Measurements from ENCODE around the gene ENHO.

The ENHO gene

GRCh38 chr9:34555936-34556525 lies 33.2 kb upstream of the ENHO start:
- in situ Hi-C loops (cut with MboI; ENCODE audit: low sequenced_read_pairs): no loop called here

DNA sequence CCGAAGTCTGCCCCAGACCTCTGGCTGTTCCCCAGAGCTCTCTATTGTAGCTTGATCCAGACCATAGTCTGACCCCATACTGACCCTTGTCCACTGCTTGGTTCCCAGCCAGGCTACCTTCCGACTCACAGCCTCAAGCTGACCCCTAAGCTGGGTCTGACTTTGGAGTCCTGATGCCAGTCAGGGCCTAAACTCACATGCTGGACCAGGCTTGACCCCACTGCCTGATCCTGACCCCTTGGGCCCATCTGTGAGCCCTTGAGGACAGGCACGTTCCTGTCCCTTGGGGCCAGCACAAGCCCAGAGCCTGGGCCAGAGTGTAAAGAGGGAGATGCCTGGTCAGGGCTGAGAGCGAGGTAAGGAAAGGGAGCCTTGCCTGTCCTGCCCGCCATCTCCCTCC lies 32.7 kb upstream of the ENHO start:
- in situ Hi-C loops (cut with MboI; ENCODE audit: low sequenced_read_pairs): no loop called here

- in situ Hi-C loops (cut with MboI; ENCODE audit: low sequenced_read_pairs): no loop called here
Observed at GRCh38 chr9:34555002-34555348, 32.2 kb upstream of the ENHO start.

GRCh38 chr9:34554211-34555001 lies 31.6 kb upstream of the ENHO start:
- in situ Hi-C loops (cut with MboI; ENCODE audit: low sequenced_read_pairs): no loop called here

- in situ Hi-C loops (cut with MboI; ENCODE audit: low sequenced_read_pairs): no loop called here
Observed at GRCh38 chr9:34553511-34554021, 30.8 kb upstream of the ENHO start.

DNA sequence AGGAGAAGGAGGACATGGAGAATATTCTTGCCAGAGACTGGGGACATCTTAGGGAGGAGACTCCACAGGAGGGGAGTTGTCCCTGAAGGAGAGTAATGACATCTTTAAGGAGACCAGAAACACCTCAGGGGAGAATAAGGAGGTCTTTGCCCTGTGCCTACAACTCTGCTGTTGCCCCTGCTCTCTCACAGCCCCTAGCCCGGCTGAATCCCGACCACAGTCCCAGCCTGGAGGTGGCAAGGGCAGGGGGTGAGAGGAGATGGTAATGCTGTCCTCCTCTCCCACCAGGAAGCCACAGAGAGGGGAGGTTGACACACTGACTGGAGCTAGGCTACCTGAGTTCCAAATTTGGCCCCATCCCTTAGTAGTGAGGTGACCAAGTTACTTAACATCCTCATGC lies 30.2 kb upstream of the ENHO start:
- in situ Hi-C loops (cut with MboI; ENCODE audit: low sequenced_read_pairs): no loop called here

DNA sequence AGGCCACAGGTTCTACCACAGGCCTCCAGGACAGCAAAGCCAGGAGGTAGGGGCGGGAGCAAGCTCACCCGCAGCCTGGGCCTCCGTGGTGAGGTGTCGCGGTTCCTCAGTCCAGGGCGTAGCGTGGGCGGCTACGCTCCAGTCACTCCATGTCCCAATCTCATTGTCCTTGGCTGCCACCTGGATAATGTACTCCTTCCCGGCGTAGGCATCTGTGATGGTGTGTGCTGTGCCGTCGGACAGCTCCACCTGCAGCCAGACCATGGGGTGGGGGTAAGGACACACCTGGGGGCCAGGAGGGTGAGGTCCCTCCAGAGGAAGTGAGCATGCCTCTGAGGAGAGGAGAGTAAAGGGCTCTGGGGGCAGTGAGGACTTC lies 29.8 kb upstream of the ENHO start:
- in situ Hi-C loops (cut with MboI; ENCODE audit: low sequenced_read_pairs): no loop called here

DNA sequence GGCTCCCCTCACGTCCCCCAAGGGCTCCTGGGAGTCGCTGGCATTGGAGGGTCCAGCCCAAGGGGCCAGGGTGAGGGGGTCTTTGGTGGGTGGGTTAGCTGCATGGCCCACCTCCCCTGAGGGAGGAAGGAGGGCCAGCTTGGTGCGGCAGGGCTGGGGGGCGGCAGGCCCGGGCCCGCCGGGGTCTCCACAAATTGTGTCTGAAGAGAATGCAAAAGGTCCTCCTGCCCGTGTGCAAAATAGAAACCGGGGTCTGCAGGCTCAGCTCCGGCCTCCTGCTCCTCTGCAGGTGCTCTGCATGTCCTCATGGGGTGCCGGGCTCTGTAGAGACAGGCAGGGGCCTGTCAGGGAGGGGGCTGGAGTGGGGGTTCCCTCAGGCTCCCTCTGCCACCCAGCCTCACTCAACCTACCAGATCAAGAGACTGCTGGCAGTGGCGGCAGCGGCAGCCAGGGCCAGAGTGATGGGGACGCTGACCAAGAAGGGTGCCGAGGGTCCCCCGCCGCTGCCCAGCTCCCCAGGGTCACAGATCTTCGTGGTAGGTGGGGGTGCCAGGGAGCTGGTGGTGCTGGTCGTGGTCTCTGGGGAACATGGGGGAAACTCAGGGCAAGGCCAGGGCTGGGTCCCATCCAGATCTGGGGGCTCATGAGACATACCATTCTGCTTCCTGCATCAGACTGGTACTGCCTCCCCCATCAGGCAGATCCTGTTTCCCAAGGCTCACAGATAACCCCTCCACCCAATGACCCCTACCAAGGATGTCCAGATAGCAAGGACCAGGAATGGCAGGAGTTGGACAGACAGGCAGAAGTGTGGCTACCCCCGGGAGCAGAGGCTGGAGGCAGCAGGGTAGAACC lies 29.2 kb upstream of the ENHO start:
- in situ Hi-C loops (cut with MboI; ENCODE audit: low sequenced_read_pairs): no loop called here

GRCh38 chr9:34550681-34551270 lies 28.0 kb upstream of the ENHO start:
- in situ Hi-C loops (cut with MboI; ENCODE audit: low sequenced_read_pairs): no loop called here

DNA sequence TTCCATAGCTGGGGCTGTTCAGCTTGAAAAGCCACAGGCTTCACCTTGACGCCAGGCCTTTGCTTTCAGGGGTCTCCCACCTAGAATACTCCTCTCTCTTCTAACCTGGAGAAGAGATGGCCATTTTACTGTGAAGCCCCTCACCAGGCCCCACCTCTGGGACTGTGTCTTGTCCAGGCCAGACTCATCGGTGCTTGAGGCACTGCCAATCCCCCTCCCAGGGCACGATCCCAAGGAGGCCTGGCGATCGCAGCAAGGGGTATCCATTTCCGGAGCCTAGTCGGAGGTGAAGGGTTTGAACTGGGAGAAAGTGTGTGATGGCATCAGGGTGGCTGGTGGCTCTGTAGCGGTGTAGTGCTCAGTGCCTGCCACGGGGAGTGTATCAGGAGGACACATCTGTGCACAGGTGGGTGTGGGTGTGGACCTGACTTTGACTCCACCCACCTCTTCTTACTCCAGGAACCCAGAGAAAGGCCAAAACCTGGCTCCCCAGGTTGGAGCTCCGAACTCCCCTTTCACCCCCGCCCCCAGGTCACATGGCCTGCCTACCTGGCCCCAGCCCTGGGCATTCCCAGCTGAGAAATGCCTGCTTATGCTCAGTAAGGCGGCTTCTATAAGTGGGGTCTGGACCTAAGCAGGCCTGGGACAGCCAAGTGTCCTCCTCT lies 27.4 kb upstream of the ENHO start:
- in situ Hi-C loops (cut with MboI; ENCODE audit: low sequenced_read_pairs): no loop called here

DNA sequence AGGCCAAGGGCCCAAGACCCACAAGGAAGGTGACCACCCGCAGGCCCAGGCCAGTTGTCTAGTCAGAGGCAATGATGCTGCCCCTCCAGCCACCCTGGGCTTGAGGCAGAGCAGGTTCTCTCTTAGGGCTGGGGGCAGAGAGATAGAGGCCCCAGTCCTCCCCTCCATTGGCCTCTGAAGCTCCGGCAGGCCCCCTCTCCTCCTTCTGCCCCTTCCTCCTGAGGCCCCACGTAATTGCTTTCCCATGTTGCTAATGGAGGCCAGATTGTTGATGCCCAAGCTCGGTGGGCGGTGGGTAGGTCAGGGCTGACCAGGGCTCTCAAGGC lies 26.6 kb upstream of the ENHO start:
- in situ Hi-C loops (cut with MboI; ENCODE audit: low sequenced_read_pairs): no loop called here

GRCh38 chr9:34547960-34548611 lies 25.3 kb upstream of the ENHO start:
- in situ Hi-C loops (cut with MboI; ENCODE audit: low sequenced_read_pairs): no loop called here

DNA sequence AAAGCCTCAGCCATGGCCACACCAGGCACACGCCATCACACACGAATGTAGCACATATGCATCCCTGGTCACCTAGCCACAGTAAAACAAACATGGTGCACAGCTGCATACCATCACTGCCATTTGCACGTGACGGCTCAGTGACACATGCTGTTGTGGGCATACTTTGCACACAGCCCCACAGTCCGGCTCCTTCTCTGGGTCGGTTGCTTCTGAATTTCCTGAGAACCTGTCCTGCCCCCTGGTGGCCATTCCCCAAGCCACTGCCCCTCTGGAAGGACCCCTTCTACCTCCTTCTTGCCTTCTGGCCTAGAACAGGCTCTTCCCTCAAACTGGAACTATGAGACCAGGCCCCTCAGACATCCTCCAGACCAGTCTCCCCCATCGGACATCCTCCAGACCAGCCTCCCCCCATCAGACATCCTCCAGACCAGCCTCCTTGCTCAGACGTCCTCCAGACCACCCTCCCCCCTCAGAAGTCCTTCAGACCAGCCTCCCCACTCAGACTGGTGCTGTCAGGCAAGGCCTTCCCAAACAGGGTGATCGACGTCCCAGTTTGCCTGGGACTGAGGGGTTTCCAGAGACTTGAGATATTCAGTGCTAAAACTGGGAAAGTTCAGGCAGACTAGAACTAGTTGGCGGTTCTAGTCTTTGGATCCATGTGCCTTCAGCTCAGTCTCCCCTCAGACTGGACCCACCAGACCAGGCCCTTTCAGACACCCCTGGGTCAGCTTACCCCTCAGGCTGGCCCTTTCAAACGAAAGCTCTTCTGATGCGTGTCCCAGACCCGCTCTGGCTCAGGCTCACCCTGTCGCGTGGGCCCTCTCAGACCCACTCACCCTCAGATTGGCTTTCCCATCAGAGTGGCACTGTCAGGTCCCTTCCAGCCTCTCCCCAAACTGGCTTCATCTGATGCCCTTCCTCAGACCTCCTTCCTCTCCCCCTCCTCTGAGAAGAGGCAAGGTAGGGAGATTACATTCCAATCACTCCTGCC lies 24.3 kb upstream of the ENHO start:
- in situ Hi-C loops (cut with MboI; ENCODE audit: low sequenced_read_pairs): no loop called here

- in situ Hi-C loops (cut with MboI; ENCODE audit: low sequenced_read_pairs): no loop called here
Observed at GRCh38 chr9:34546102-34546833, 23.5 kb upstream of the ENHO start.

DNA sequence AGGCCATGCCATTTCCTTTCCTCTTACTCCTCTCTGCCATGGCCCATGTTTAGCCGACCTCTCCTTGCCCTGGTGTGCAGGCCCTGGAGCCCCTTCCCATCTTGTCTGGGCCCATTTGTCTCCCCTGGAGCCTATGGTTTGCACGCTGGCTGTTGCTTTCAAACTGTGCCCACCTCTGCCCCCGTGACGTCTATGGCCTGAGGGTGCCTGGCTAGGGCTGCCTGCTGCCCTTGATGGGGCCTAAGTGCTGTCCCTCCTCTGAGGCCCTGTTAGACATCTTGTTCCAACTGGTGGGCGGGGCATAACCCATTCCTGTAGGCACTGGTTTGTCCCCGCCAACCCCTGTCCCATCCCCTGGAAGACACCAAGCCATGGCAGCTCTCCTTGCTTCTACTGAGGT lies 22.7 kb upstream of the ENHO start:
- in situ Hi-C loops (cut with MboI; ENCODE audit: low sequenced_read_pairs): no loop called here

DNA sequence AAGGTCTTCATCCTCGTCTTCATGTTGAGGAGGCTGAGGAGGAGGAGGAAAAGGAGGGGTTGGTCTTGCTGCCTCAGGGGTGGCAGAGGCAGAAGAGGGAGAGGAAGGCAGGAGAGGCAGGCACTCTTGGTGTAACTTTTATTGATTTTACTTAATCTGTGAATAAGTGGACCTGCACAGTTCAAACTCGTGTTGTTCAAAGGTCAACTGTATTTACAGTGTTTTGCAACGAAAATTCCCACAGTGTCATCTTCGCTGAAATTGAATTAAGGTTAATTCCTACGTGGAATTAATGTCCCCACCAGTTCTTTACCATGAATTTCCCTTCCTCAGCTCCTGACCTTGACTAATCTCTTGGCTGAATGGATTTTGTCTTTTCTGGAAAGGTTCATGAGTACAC lies 21.2 kb upstream of the ENHO start:
- in situ Hi-C loops (cut with MboI; ENCODE audit: low sequenced_read_pairs): no loop called here

GRCh38 chr9:34541540-34541939 lies 18.8 kb upstream of the ENHO start:
- in situ Hi-C loops (cut with MboI; ENCODE audit: low sequenced_read_pairs): no loop called here

DNA sequence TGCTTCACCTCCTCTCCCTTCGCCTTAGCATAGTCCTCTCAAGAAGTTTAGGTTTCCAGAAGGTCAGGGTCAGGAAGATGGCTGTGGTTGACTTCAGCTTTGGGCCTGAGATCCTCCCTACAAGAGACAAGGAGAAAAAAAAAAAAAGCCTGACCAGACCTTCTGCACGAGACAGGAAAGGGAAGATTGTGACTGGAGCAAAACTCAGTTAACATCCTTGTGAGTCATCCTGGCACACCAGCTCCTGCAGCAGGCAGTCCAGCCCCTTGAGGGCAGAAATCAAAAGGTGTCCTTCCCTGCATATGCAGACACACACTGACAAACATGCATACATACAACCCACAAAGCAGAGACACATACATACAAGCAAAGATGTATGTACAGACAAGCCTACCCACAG lies 18.0 kb upstream of the ENHO start:
- in situ Hi-C loops (cut with MboI; ENCODE audit: low sequenced_read_pairs): no loop called here

DNA sequence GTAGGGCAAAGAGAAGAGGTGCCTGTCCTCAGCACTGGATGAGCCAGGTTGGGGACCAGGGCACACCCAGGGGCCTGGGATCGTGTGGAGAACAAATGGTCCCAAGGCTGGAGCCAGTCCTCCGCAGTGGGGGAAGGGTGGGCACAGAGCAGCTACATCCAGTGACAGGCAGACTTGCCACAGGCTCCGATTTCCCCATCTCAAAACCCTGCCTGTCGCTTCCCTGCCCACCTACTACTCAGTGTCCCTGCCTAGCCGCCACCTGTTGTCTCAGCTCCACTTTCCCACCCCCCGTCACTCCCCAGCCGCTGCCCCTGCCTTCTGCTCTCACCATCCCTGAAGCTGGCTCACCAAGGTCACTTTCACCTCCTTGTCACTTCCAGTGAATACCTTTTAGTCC lies 13.9 kb upstream of the ENHO start:
- in situ Hi-C loops (cut with MboI; ENCODE audit: low sequenced_read_pairs): no loop called here

All from HL-60/S4 treated with phorbol 12-myristate 13-acetate at 8.2 ng/mL for 4 days and 3 days (cell line).